A549 (cell line): ENCODE results near the gene EPS15. TPM values are rescaled to one million over a fixed set of nuclear protein-coding genes. Genes with fewer than 3 reads are reported as not detected.

Experiments used
- ATAC-seq, 2 experiments: fragments of 200-7000 bp in 1 of 2; fragments of >200 bp in 1 of 2; cut with Nextera tagmentation in 1 of 2; cut with Tn5 transposase in 1 of 2; 3 replicates each; pipeline versions ENCODE4 v1.8.0 to v1.9.1; 2018 to 2020; ENCODE audit warnings: mild to moderate bottlenecking in 1 of 2, moderate library complexity in 1 of 2
- CTCF ChIA-PET: fragments of 300-600 bp; sonication (Branson Sonifier 250); formaldehyde crosslinking; extraction: SDS; loops from one replicate; lab custom pipeline; 2021; ENCODE audit warnings: antibody characterized with exemption, inconsistent platforms; lab: Yijun Ruan, JAX
- POLR2A ChIA-PET: fragments of 350-600 bp; formaldehyde crosslinking; extraction: SDS; loops from one replicate; lab custom pipeline; 2021; ENCODE audit warnings: antibody characterized with exemption, inconsistent platforms; lab: Yijun Ruan, JAX
- DNase-seq, 2 experiments: peaks; one replicate each; pipeline versions ENCODE4 v3.0.0 to v3.0.0-alpha.2; 2011 to 2016; ENCODE audit warnings: low read depth in 1 of 2, low spot score in 1 of 2
- FAIRE-seq: peaks from 2 replicates; lab custom pipeline; 2011; peaks lifted over from hg19 to GRCh38; lab: Jason Lieb, UNC
- H3K27ac ChIP-seq, 2 experiments: fragments of >200 bp; sonication (Bioruptor Twin); formaldehyde crosslinking; 3 replicates each; pipeline ENCODE4 v1.5.1; 2016 to 2017
- H3K4me1 ChIP-seq: fragments of >200 bp; sonication (Bioruptor Twin); formaldehyde crosslinking; 3 replicates; pipeline ENCODE4 v1.6.1; 2016
- H3K4me2 ChIP-seq: fragments of >200 bp; sonication (Bioruptor Twin); formaldehyde crosslinking; 3 replicates; pipeline ENCODE4 v1.6.1; 2016
- H3K4me3 ChIP-seq: fragments of >200 bp; sonication (Bioruptor Twin); formaldehyde crosslinking; 3 replicates; pipeline ENCODE4 v1.5.1; 2016
- H3K9me3 ChIP-seq: fragments of >200 bp; sonication (Bioruptor Twin); formaldehyde crosslinking; 3 replicates; pipeline ENCODE4 v1.6.1; 2016
- BHLHE40 ChIP-seq: IDR thresholded peaks from 2 replicates; pipeline ENCODE4 v1.6.1; 2012; ENCODE audit warnings: low read depth, low read length, inconsistent platforms
- CBX2 ChIP-seq: fragments of 200-600 bp; sonication (generic); IDR thresholded peaks from 2 replicates; pipeline ENCODE4 v1.6.1; 2016; ENCODE audit warnings: low read depth, mild to moderate bottlenecking, borderline replicate concordance
- CEBPB ChIP-seq, 2 experiments: fragments of >200 bp in 1 of 2; sonication (Bioruptor Twin) in 1 of 2; formaldehyde crosslinking in 1 of 2; IDR thresholded peaks; 2 replicates each; pipeline ENCODE4 v1.6.1; 2012 to 2016
- CHD2 ChIP-seq: fragments of 150-350 bp; IDR thresholded peaks from 2 replicates; pipeline ENCODE4 v1.6.1; 2014; ENCODE audit warnings: low read length; ENCODE audit not compliant: partially characterized antibody
- CTCF ChIP-seq: fragments of >200 bp; sonication (Bioruptor Twin); formaldehyde crosslinking; IDR thresholded peaks from 3 replicates; pipeline ENCODE4 v1.5.1; 2016
- E2F6 ChIP-seq: IDR thresholded peaks from 2 replicates; pipeline ENCODE4 v1.6.1; 2012; ENCODE audit warnings: low read depth, borderline replicate concordance
- EHMT2 ChIP-seq: fragments of 200-600 bp; sonication (generic); IDR thresholded peaks from 2 replicates; pipeline ENCODE4 v1.6.1; 2016; ENCODE audit warnings: antibody characterized with exemption, low read depth, mild to moderate bottlenecking, moderate library complexity
- FOSB ChIP-seq: fragments of 250-450 bp; sonication (Bioruptor Pico); IDR thresholded peaks from 2 replicates; pipeline ENCODE4 v1.5.0; 2020; ENCODE audit warnings: mild to moderate bottlenecking, moderate library complexity
- FOXS1 ChIP-seq: fragments of 250-450 bp; sonication (Bioruptor Pico); IDR thresholded peaks from 2 replicates; pipeline ENCODE4 v1.5.0; 2020; ENCODE audit warnings: mild to moderate bottlenecking, moderate library complexity
- HES2 ChIP-seq: fragments of >200 bp; sonication (Bioruptor Twin); formaldehyde crosslinking; IDR thresholded peaks from 2 replicates; pipeline ENCODE4 v1.6.1; 2016
- HOXB5 ChIP-seq: fragments of 250-450 bp; sonication (Bioruptor Pico); IDR thresholded peaks from 2 replicates; pipeline ENCODE4 v1.5.0; 2020; ENCODE audit warnings: mild to moderate bottlenecking, moderate library complexity
- JUN ChIP-seq, 2 experiments: fragments of >200 bp; sonication (Bioruptor Twin); formaldehyde crosslinking; IDR thresholded peaks; 2 replicates in 1 of 2; 3 replicates in 1 of 2; pipeline ENCODE4 v1.6.1; 2016 to 2017
- JUNB ChIP-seq: fragments of >200 bp; sonication (Bioruptor Twin); formaldehyde crosslinking; IDR thresholded peaks from 2 replicates; pipeline ENCODE4 v1.6.1; 2016
- MAFK ChIP-seq: fragments of 450-650 bp; IDR thresholded peaks from 2 replicates; pipeline ENCODE4 v1.6.1; 2014; ENCODE audit not compliant: partially characterized antibody
- MAZ ChIP-seq: fragments of 150-350 bp; IDR thresholded peaks from 2 replicates; pipeline ENCODE4 v1.6.1; 2014; ENCODE audit warnings: antibody characterized with exemption, low read depth, low read length, borderline replicate concordance
- PBX3 ChIP-seq: IDR thresholded peaks from 2 replicates; pipeline ENCODE4 v1.6.1; 2012
- PHF8 ChIP-seq: fragments of 200-600 bp; sonication (generic); IDR thresholded peaks from 2 replicates; pipeline ENCODE4 v1.6.1; 2016; ENCODE audit warnings: low read depth, mild to moderate bottlenecking, antibody characterized with exemption, moderate library complexity, borderline replicate concordance
- POLR2AphosphoS2 ChIP-seq: conservative IDR thresholded peaks from 2 replicates; pipeline ENCODE4 v1.6.1; 2012; ENCODE audit warnings: low read length, improper control_type of control experiment, inconsistent platforms
- RARB ChIP-seq: fragments of 250-450 bp; sonication (Bioruptor Pico); IDR thresholded peaks from 2 replicates; pipeline ENCODE4 v1.8.0; 2021; ENCODE audit warnings: mild to moderate bottlenecking, moderate library complexity
- RCOR1 ChIP-seq: fragments of 150-350 bp; IDR thresholded peaks from 2 replicates; pipeline ENCODE4 v1.6.1; 2014; ENCODE audit warnings: antibody characterized with exemption, low read length, low read depth
- RFX5 ChIP-seq: fragments of 450-650 bp; IDR thresholded peaks from 2 replicates; pipeline ENCODE4 v1.7.1; 2014; ENCODE audit warnings: antibody characterized with exemption, mild to moderate bottlenecking, moderate library complexity
- SMC3 ChIP-seq: fragments of >200 bp; sonication (Bioruptor Twin); formaldehyde crosslinking; IDR thresholded peaks from 3 replicates; pipeline ENCODE4 v1.6.1; 2018; ENCODE audit warnings: inconsistent platforms
- SREBF2 ChIP-seq: fragments of 450-650 bp; IDR thresholded peaks from 2 replicates; pipeline ENCODE4 v1.6.1; 2014; ENCODE audit warnings: mild to moderate bottlenecking, moderate library complexity
- USF2 ChIP-seq: fragments of 450-650 bp; IDR thresholded peaks from 2 replicates; pipeline ENCODE4 v1.6.1; 2014; ENCODE audit warnings: antibody characterized with exemption
- ZC3H11A ChIP-seq: fragments of 450-650 bp; IDR thresholded peaks from 2 replicates; pipeline ENCODE4 v1.6.1; 2014; ENCODE audit warnings: antibody characterized with exemption, mild to moderate bottlenecking
- ZFP36 ChIP-seq: fragments of 450-650 bp; IDR thresholded peaks from 2 replicates; pipeline ENCODE4 v1.6.1; 2014; ENCODE audit warnings: borderline replicate concordance; ENCODE audit not compliant: partially characterized antibody
- ZNF302 ChIP-seq: fragments of 250-450 bp; sonication (Bioruptor Pico); IDR thresholded peaks from 2 replicates; pipeline ENCODE4 v1.9.0; 2021; ENCODE audit warnings: inconsistent platforms, mild to moderate bottlenecking, moderate library complexity
- ZSCAN20 ChIP-seq: fragments of 250-450 bp; sonication (Bioruptor Pico); IDR thresholded peaks from 2 replicates; pipeline ENCODE4 v1.8.0; 2022; ENCODE audit warnings: mild to moderate bottlenecking, moderate library complexity
- WGBS: methylation state at CpG from one replicate; pipeline ENCODE4 v1.1.6; 2017; ENCODE audit errors: missing lambda C conversion rate; 5-methylcytosine and 5-hydroxymethylcytosine counted together
- polyA plus RNA-seq, 4 experiments: library from polyadenylated mRNA; depleted of rRNA in 3 of 4; stranded (reverse); fragments of >200 nt; fragmentation: RNase III in 1 of 4; extraction: RNeasy Plus Mini Kit Qiagen cat#74134 plus additional on column Dnase treatment in 1 of 4; gene quantifications; 2 replicates in 3 of 4; 3 replicates in 1 of 4; pipeline ENCODE4 v1.2.3, GENCODE V29; 2011 to 2017

EPS15 gene
- polyA plus RNA-seq, 2 of the 4 experiments (the other 2 are of a cell fraction): 10.9 to 35.4 TPM

GRCh38 chr1:51499694-51500093 lies 19.4 kb downstream of the EPS15 start:
- Histone ChIP-seq H3K4me2 (no peak overlapping the region), H3K27ac (no peak overlapping the region), H3K4me3 (no peak overlapping the region), H3K4me1 (peaks cover under 1% of the 10 kb centered on the region; the same call in 1 of the 3 replicates), H3K9me3 (no peaks in the 10 kb centered on the region)
- WGBS: 93% methylated on average over 2 of the region's 2 CpGs
- ATAC-seq (no peak), FAIRE-seq (no peak), DNase-seq (no peak)
- POLR2A ChIA-PET: no interaction called here
- TF ChIP-seq SREBF2: no peak
- TF ChIP-seq HOXB5 (CRISPR knock-in tag): no peak
- no peak for TF ChIP-seq ZSCAN20 (CRISPR knock-in tag)
- no peak for TF ChIP-seq FOSB (CRISPR knock-in tag)
- TF ChIP-seq POLR2AphosphoS2: no peak
- TF ChIP-seq PHF8: no peak
- no peak for TF ChIP-seq PBX3
- TF ChIP-seq JUNB: no peak
- no peak for TF ChIP-seq HES2
- TF ChIP-seq E2F6: no peak
- no peak for TF ChIP-seq RARB (CRISPR knock-in tag)
- no peak for TF ChIP-seq SMC3
- no peak for TF ChIP-seq USF2
- no peak for TF ChIP-seq BHLHE40
- no peak for TF ChIP-seq CTCF
- TF ChIP-seq MAZ: no peak
- TF ChIP-seq RFX5: no peak
- CTCF ChIA-PET: no interaction called here

GRCh38 chr1:51498924-51499323 lies 20.1 kb downstream of the EPS15 start:
- TF ChIP-seq SMC3 (no peak), ZSCAN20 (CRISPR knock-in tag) (no peak), CHD2 (no peak), EHMT2 (no peak), CBX2 (no peak), JUN (IDR thresholded peaks at IDR 0.05) (no peak), ZNF302 (no peak), SREBF2 (no peak), RCOR1 (no peak), JUNB (no peak), ZC3H11A (no peak), ZFP36 (no peak), CEBPB (IDR thresholded peaks at IDR 0.05) (no peak), FOXS1 (no peak), MAFK (no peak)
- Histone ChIP-seq H3K4me3 (no peak overlapping the region), H3K9me3 (no peaks in the 10 kb centered on the region), H3K4me2 (no peak overlapping the region), H3K4me1 (no peaks in the 10 kb centered on the region), H3K27ac (no peak overlapping the region)
- CTCF ChIA-PET: interaction anchor here (0.6 kb wide), 1 partner anchor 32 kb away, joined by 3 read pairs; no protein-coding TSS in a partner anchor
- ATAC-seq: no peak
- DNase-seq: no peak
- 88% methylated on average over 2 of the region's 2 CpGs for WGBS
- POLR2A ChIA-PET: no interaction called here
- no peak for FAIRE-seq
